ENCODE results near the gene DNAJC12. TPM values are rescaled to one million over a fixed set of nuclear protein-coding genes. Genes with fewer than 3 reads are reported as not detected.
"Not testable (repeated sequence)": the region's sequence is repeated elsewhere in the genome, so short reads cannot be mapped to it uniquely, and the experiment has no call there.

Gene DNAJC12
- total RNA-seq, result not detected

DNA sequence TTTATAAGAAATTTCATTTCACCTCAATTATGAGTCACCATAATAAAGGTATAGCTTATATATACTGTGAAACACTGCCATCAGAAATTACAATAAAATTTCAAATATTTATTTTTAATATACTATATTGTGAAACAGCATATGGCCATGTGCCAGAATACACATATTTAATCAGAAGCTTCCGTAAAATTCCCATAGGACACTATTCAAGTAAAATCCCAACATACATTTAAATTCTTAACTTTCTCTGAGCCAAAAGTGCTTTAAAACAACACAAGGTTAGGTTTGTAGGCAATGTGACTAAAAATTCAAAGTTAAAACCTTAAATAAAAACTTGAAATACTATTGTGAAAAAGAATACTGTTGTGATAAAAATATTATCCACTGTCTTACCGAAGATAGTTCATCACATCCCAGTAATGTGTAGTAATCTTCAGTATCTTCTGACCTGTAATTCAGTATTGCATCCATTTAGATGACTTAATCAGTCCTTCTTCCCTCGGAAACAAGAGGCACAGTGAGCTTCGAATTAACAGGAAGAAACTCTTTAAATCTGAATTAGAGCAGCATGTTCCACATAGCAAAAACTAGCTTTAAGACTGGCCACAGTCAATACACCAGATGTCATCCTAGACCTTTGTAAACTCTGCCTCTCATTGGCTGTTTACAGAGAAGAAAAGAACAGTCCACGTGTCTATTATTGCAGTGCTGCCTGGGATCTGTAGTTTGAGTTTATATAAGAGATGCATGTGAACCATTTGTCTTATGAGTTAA lies at the start of gene DNAJC12:
Gene DNAJC12, minus strand, starts transcription at position 648 of the 774 bp plus-strand sequence. Its CDS starts 177 bp downstream, at position 471.
- H3K9me3 ChIP-seq (ENCODE audit: low read depth, low read length), result no peaks in the 10 kb centered on the region
- no peaks in the 10 kb centered on the region for H3K27me3 ChIP-seq (ENCODE audit: insufficient read depth, low read length)
- H3K4me1 ChIP-seq (ENCODE audit: insufficient read depth, low read length), result no peaks in the 10 kb centered on the region
- no peak within 1 kb of the TSS for H3K4me3 ChIP-seq (ENCODE audit: low read length)

DNA sequence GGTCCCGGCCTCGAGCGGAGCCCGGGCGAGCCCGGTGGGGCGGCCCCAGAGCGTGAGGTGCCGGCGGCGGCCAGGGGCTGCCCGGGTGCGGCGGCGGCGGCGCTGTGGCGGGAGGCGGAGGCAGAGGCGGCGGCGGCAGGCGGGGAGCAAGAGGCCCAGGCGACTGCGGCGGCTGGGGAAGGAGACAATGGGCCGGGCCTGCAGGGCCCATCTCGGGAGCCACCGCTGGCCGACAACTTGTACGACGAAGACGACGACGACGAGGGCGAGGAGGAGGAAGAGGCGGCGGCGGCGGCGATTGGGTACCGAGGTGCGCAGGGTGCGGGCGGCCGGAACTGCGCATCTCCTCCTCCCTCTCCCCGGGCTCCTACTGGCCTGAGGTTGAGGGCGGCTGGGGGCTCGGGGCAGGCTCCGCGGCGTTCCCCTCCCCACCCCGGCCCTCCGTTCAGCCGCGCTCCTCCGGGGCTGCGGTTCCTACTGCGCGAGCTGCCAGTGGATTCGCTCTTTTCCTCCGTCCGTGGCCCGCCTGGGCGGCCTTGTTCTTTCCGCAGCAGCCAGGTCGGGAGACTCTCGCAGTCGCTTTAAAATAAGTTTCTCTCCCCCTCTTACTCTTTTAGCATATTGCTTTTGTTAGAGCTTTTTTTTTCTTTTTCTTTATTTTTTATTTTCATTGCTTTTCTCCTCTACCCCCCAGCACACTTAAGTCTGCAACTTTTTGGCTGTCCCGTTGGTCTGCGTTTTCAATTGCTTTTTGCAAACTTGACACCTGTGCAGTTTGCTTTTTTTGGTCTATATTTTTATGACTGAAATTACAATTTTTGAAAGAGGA lies 47.1 kb upstream of the DNAJC12 start:
- no peaks in the 10 kb centered on the region for H3K27me3 ChIP-seq (ENCODE audit: insufficient read depth, low read length)
- no peaks in the 10 kb centered on the region for H3K9me3 ChIP-seq (ENCODE audit: low read depth, low read length)
- peaks cover 33% of the 10 kb centered on the region for H3K4me1 ChIP-seq (ENCODE audit: insufficient read depth, low read length)
- H3K4me3 ChIP-seq (ENCODE audit: low read length), result peak overlapping the region; percentile 89

DNA sequence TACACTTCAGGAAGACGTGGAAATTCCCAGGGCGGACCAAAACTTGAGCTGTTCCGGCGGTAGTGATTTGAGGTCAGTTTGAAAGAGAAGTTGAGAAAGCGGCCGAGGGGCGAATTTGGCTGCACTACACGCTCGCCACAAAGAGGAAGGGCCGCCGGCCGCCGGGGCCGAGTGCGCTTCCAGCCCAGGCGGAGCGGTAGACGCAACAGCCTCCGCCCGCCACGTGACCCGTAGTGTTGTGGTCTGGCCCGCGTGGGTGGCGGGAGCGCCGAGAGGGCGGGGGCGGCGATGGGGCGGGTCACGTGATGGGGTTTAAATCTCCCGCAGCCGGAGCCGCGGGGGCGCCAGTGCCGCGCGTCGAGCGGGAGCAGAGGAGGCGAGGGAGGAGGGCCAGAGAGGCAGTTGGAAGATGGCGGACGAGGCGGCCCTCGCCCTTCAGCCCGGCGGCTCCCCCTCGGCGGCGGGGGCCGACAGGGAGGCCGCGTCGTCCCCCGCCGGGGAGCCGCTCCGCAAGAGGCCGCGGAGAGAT lies 46.4 kb upstream of the DNAJC12 start, which contains the start of gene SIRT1:
Gene SIRT1, plus strand, starts transcription at position 344 of the 529 bp plus-strand sequence. Its CDS starts 66 bp downstream, at position 410.
- peak within 1 kb of the TSS; percentile 89 for H3K4me3 ChIP-seq (ENCODE audit: low read length)
- H3K27me3 ChIP-seq (ENCODE audit: insufficient read depth, low read length), result no peaks in the 10 kb centered on the region
- H3K4me1 ChIP-seq (ENCODE audit: insufficient read depth, low read length), result peaks cover 33% of the 10 kb centered on the region
- no peaks in the 10 kb centered on the region for H3K9me3 ChIP-seq (ENCODE audit: low read depth, low read length)

DNA sequence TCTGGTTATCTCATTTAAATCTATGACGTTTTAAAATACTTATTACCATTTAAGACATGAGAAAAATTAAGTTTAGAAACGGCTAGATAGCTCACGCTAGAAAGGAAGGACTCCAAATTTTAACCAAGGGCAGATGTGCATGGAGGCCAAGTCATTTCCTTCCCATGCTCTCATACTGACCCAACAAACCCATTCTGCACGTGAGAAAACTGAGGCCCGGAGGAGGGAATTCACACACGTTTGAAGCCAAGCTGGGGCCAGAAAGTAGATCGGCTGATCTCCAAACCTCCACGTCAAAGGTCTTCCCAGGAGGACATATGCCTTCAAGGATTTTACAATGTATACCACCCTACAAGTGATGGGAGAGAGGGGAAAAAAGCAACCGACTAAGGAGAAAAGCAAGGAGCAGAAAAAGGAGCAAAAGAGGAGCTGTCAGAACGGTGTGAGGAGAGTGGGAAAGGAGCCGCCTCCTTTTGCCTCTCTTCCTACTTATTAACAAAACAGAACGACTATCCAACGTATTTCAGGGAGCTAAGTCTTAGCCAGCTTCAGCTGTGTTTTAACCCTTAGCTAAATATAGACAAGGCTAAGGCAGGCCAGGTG lies 45.8 kb upstream of the DNAJC12 start:
- Histone ChIP-seq H3K4me3 (ENCODE audit: low read length) (peak overlapping the region; percentile 89), H3K4me1 (ENCODE audit: insufficient read depth, low read length) (peaks cover 33% of the 10 kb centered on the region), H3K9me3 (ENCODE audit: low read depth, low read length) (no peaks in the 10 kb centered on the region), H3K27me3 (ENCODE audit: insufficient read depth, low read length) (no peaks in the 10 kb centered on the region)

DNA sequence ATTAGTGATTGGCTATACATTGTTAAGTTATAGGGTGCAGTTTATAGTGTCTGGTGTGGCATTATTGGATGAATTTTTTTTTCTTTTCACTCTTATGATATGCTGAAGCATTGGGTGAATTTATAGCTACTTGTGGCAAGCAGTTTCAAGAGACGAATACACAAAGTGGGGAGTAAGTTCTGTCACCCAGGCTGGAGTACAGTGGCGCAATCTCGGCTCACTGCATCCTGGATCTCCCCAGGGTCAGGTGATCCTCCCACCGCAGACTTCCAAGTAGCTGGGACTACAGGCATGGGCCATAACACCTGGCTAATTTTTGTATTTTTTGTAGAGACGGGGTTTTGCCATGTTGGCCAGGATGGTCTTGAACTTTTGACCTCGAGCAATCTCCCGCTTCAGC lies 40.1 kb upstream of the DNAJC12 start:
- no peaks in the 10 kb centered on the region for H3K9me3 ChIP-seq (ENCODE audit: low read depth, low read length)
- H3K27me3 ChIP-seq (ENCODE audit: insufficient read depth, low read length), result no peaks in the 10 kb centered on the region
- no peaks in the 10 kb centered on the region for H3K4me1 ChIP-seq (ENCODE audit: insufficient read depth, low read length)
- H3K4me3 ChIP-seq (ENCODE audit: low read length), result no peak overlapping the region

DNA sequence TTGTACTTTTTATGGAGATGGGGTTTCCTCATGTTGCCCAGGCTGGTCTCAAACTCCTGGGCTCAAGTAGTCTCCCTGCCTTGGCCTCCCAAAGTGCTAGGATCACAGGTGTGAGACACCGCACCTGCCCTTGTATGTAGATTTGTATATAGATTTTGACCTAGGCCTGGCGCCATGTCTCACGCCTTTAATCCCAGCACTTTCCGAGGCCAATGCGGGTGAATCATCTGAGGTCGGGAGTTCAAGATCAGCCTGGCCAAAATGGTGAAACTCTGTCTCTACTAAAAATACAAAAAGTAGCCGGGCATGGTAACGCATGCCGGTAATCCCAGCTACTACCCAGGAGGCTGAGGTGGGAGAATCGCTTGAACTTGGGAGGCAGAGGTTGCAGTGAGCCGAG lies 39.4 kb upstream of the DNAJC12 start:
- not testable (repeated sequence) for H3K4me1 ChIP-seq (ENCODE audit: insufficient read depth, low read length); H3K27me3 ChIP-seq (ENCODE audit: insufficient read depth, low read length); H3K9me3 ChIP-seq (ENCODE audit: low read depth, low read length); H3K4me3 ChIP-seq (ENCODE audit: low read length)

DNA sequence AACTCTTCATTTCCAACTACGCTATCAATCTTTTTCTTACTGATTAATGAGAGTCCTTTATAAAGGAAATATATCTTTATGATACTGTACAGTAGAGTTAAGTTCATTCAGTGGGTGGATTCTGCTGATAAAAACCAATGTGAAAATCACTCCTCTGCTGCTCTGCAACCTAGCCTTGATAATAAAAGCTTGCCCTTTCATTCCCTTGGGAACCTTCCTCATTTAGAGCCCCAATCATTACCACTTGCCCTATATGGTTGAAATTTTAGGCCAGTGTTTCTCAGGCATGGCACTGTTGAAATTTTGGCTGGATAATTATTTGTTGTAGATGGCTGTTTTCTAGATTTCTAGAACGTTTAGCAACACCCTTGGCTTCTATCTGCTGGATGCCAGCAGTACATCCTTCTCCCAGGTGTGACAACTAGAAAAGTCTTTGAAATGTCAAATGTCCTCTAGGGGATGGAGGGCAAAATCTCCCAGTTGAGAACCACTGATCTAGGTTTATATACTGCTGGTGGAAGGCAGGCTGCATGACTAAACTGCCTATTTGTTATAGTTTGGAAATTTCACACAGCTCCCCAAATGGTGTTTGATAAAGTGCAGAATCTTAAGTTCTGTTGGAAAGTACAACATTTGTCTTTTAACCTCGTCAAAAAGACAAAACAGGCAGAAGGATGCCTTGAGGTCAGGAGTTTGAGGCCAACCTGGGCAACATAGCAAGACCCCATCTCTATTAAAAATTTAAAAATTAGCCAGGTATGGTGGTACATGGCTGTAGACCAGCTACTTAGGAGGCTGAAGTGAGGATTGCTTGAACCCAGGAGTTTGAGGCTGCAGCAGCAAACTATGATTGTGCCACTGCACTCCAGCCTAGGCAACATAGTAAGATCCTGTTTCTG lies 37.6 kb upstream of the DNAJC12 start:
- Histone ChIP-seq H3K27me3 (ENCODE audit: insufficient read depth, low read length) (no peaks in the 10 kb centered on the region), H3K9me3 (ENCODE audit: low read depth, low read length) (no peaks in the 10 kb centered on the region), H3K4me3 (ENCODE audit: low read length) (no peak overlapping the region), H3K4me1 (ENCODE audit: insufficient read depth, low read length) (no peaks in the 10 kb centered on the region)

DNA sequence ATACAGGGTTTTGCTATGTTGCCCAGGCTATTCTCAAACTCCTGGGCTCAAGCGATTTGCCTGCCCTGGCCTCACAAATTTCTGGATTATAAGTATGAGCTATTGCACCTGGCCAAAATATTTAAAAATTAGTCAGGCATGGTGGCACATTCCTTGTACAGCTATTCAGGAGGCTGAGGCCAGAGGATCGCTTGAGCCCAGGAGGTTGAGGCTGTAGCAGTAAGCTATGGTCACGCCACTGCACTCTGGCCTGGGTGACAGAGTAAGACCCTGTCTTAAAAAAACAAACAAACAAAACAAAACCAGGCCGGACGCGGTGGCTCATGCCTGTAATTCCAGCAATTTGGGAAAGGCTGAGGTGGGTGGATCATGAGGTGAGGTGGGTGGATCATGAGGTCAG lies 32.0 kb upstream of the DNAJC12 start:
- Histone ChIP-seq H3K4me3 (ENCODE audit: low read length) (no peak overlapping the region), H3K9me3 (ENCODE audit: low read depth, low read length) (no peaks in the 10 kb centered on the region), H3K4me1 (ENCODE audit: insufficient read depth, low read length) (peaks cover 3% of the 10 kb centered on the region), H3K27me3 (ENCODE audit: insufficient read depth, low read length) (no peaks in the 10 kb centered on the region)

DNA sequence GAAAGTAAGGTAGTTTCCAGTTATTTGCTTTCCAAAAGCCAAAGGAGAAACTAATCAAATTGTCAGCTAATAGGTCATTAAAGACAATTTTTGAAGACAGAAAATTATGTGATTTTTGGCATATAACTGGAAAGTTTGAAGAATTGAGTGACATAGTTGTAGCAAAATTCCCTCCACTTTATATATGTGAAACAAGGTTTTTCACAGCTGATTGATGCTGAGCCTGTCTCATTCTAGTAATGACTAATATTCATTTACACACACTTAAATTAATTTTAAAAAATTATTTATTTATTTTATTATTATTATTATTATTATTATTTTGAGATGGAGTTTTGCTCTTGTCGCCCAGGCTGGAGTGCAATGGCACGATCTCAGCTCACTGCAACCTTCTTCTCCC lies 30.1 kb upstream of the DNAJC12 start:
- Histone ChIP-seq H3K27me3 (ENCODE audit: insufficient read depth, low read length) (no peaks in the 10 kb centered on the region), H3K9me3 (ENCODE audit: low read depth, low read length) (no peaks in the 10 kb centered on the region), H3K4me3 (ENCODE audit: low read length) (no peak overlapping the region), H3K4me1 (ENCODE audit: insufficient read depth, low read length) (peaks cover 17% of the 10 kb centered on the region)

DNA sequence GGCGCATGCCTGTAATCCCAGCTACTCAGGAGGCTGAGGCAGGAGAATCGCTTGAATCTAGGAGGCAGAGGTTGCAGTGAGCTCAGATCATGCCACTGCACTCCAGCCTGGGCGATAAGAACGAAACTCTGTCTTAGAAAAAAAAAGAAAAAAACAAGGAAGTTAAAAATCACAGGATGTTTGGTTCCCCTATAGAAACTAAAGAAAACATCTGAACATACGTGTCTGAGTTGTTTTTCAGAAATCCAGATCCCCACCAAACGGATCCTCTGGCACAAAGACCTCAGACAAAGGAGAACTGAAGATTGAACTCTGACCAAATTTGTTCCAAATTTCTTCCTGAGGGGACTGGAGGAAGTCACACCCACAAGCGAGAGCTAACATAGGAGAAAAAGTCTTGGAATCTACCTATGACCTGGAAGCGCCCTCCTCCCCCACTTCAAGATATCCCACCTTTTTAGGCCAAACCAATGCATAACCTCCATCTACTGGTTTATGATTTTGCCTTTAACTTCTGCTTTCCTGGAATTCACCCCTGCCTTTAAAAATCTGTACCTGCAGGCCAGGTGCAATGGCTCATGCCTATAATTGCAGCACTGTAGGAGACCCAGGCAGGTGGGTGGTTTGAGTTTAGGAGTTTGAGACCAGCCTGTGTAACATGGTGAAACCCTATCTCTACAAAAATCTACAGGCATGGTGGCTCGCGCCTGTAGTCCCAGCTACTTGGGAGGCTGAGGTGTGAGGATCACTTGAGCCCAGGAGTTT lies 26.8 kb upstream of the DNAJC12 start:
- Histone ChIP-seq H3K4me1 (ENCODE audit: insufficient read depth, low read length) (peaks cover 17% of the 10 kb centered on the region), H3K9me3 (ENCODE audit: low read depth, low read length) (no peaks in the 10 kb centered on the region), H3K27me3 (ENCODE audit: insufficient read depth, low read length) (no peaks in the 10 kb centered on the region), H3K4me3 (ENCODE audit: low read length) (no peak overlapping the region)

DNA sequence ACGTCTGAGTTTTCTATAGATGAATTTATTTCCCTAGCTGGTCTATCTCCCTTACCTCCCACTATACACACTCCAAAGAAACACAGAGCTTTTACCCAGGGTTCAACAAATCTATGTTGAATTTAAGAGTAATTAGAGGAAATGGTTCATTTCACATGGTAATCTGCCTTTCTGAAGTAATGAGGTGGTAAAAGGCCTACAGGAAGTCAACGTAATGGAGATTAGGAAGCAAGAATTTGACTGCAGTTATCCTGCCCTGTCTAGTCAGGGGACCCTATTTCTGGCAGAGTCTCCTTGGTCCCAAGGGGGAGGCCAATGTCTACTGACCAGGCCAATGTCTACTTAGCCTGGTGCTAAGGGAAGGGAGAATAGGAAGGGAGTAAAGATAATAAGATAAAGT lies 25.1 kb upstream of the DNAJC12 start:
- Histone ChIP-seq H3K9me3 (ENCODE audit: low read depth, low read length) (no peaks in the 10 kb centered on the region), H3K4me1 (ENCODE audit: insufficient read depth, low read length) (peaks cover 17% of the 10 kb centered on the region)

DNA sequence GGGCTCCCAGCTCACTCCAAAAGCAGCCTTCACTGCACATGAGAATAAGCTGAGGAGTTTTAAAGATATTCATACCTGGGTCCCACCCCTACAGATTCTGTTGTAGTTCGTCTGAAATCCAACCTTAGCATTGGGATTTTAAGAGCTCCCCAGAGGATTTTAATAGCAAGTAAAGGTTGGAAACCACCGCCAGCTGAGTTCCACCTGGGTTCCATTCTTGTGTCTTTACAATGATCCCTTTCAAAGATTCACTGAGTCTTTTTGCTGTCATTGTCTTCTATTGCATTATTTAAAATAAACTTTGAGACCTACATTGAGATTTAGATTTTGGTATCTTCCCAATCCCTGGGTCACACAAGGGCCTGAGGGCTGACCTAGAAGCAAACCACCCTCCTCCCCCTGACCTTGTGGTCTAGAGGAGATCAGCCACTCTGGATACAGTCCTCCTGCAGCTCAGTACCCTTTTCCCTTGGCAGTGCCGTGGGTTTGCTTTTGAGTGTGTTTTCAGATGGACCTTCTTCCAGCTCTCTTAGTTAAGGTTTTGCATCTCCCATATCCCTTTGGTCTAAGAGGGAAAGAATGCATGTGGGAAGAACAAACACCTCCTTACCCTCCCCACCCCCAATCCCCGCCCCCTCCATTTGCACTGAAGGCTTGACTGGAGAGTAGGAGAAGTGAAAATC lies 23.9 kb upstream of the DNAJC12 start:
- H3K9me3 ChIP-seq (ENCODE audit: low read depth, low read length), result no peaks in the 10 kb centered on the region
- H3K4me3 ChIP-seq (ENCODE audit: low read length), result no peak overlapping the region
- H3K27me3 ChIP-seq (ENCODE audit: insufficient read depth, low read length), result no peaks in the 10 kb centered on the region
- peaks cover 17% of the 10 kb centered on the region for H3K4me1 ChIP-seq (ENCODE audit: insufficient read depth, low read length)

More for the DNA sequence above, 25.1 kb upstream of the DNAJC12 start:
- Histone ChIP-seq H3K4me3 (ENCODE audit: low read length) (no peak overlapping the region), H3K27me3 (ENCODE audit: insufficient read depth, low read length) (no peaks in the 10 kb centered on the region)

DNA sequence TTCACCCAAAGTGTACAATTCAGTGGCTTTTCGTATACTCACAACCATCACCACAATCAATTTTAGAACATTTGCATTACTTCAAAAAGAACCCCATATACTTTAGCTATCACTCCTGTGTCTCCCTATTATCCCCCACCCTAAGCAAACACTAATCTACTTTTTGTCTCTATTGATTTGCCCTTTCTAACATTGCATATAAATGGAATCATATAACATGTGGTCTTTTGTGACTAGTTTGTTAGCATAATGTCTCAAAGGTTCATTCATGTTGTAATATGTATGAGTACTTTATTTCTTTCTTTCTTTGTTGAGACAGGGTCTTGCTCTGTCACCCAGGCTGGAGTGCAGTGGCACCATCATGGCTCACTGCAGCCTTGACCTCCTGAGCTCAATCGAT lies 21.0 kb upstream of the DNAJC12 start:
- H3K4me3 ChIP-seq (ENCODE audit: low read length), result no peak overlapping the region
- H3K9me3 ChIP-seq (ENCODE audit: low read depth, low read length), result no peaks in the 10 kb centered on the region
- peaks cover 8% of the 10 kb centered on the region for H3K4me1 ChIP-seq (ENCODE audit: insufficient read depth, low read length)
- H3K27me3 ChIP-seq (ENCODE audit: insufficient read depth, low read length), result no peaks in the 10 kb centered on the region

Data from mononuclear cell (primary cell).